CD4-positive, alpha-beta T cell treated with Interleukin-2 at 100 ng/mL for 4 hours (primary cell): Measurements from ENCODE around the gene MYO1F.
A peak's percentile ranks its signal among the peaks of the same experiment; 100 is the strongest.
"Not testable (repeated sequence)": the region's sequence is repeated elsewhere in the genome, so short reads cannot be mapped to it uniquely, and the experiment has no call there.

Experiments
- DNase-seq: peaks from one replicate; pipeline ENCODE4 v3.0.0-alpha.2; 2020; ENCODE audit warnings: low spot score

Gene MYO1F

DNA sequence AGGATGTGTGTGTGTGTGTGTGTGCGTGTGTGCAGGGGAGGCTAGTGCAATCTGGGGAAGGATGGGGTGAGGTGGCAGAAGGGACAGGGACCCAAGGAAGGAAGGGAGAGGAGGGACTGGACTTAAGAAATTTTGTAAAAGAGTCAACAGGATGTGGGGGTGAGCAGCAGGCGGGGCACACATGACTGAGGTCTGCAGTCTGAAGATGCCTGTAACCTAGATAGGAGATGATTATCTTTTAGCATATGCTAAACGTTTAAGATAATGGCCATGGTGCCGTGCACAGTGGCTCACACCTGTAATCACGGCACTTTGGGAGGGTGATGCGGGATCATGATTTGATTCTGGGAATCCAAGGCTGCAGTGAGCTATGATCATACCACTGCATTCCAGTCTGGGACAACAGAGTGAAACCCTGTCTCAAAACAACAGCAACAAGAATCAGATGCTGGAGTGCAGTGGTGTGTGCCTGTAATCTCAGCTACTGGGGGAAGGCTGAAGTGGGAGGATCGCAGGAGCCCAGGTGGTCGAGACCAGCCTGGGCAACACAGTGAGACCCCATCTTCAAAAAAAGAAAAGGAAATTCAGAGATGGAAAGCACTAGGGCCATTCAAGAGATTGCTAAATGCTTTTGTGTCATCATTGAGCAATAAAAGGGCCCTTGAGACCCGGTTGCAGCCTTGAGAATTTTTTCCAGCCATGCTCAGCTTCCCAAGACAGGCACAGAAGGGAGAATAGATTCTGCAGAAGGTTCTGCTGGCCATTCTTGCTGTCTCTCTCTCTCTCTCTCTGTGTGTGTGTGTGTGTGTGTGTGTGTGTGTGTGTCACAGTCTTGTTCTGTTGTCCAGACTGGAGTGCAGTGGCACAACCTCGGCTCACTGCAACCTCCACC lies 59.4 kb downstream of the MYO1F start:
- DNase-seq: peak; percentile 75

DNA sequence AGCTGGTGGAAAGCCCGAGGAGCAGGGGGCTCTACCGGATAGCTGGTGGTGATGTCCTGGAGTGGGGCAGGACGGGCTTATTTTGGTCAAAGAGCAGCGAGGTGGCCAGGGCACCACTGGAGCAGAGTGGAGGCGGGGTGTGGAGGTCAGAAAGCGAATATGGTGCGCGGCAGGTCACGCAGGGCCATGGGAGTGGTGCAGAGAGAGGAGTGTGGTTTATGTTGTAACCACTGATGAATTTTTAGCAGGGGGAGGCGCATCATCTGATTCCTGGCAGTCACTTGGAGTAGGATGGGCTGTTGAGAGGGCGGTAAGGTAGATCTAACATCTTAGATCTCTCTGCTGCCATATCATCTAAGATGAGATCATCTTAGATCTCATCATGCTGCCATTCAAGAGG lies 61.9 kb downstream of the MYO1F start:
- peak; percentile 77 for DNase-seq

DNA sequence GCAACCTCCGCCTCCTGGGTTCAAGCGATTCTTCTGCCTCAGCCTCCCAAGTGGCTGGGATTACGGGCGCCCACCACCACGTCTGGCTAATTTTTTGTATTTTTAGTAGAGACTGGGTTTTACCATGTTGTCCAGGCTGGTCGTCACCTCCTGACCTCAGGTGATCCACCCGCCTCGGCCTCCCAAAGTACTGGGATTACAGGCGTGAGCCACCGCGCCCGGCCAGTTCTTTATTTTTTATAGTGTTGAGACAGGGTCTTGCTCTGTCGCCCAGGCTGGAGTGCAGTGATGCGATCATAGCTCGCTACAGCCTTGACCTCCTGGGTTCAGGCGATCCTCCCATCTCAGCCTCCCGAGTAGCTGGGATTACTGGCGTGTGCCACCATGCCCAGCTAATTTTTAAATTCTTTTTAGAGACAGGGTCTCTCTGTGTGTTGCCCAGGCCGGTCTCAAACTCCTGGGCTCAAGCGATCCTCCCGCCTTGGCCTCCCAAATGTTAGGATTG lies 62.7 kb downstream of the MYO1F start:
- not testable (repeated sequence) for DNase-seq

DNA sequence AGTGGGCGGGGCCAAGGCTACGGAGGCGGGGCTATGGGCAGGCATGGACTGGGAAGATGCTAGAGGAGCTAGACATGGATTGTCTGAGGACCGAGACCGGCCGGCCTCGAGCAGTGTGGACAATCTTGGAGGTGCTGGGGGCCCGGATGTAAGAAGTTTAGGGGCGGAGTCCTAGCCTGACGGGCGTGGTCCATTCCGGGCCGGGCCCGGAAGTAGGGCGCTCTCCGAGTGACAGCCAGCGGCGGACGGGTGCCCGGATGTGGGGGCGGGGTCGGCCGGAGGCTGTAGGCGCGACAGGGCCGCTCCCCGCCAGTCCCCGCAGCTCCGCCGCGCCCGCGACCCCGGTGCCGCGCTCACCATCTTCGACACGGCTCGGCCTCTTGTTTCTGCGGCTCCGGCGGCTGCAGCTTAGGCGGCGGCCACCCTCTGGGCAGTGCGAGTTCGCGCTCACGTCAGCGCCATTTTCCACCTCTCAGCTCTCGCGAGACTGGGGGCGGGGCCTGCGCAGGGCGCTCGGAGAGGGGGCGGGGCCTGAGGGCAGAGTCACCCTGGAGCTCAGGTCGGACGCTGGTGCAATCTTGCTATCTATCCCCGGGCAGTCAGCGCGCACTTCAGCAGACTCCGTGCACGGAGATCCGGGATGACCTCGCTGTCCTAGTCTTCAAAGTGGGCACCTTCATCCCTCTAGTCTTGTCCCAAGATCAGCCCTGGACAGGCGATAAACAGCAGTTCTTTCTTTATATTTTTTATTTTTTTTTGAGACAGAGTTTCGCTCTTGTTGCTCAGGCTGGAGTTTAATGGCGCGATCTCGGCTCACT lies 63.3 kb downstream of the MYO1F start, which contains the start of gene ZNF414:
ZNF414 (minus strand) TSS at position 481 of the 818 bp plus-strand sequence; CDS start at position 360, 121 bp downstream.
- DNase-seq: peak; percentile 97

DNA sequence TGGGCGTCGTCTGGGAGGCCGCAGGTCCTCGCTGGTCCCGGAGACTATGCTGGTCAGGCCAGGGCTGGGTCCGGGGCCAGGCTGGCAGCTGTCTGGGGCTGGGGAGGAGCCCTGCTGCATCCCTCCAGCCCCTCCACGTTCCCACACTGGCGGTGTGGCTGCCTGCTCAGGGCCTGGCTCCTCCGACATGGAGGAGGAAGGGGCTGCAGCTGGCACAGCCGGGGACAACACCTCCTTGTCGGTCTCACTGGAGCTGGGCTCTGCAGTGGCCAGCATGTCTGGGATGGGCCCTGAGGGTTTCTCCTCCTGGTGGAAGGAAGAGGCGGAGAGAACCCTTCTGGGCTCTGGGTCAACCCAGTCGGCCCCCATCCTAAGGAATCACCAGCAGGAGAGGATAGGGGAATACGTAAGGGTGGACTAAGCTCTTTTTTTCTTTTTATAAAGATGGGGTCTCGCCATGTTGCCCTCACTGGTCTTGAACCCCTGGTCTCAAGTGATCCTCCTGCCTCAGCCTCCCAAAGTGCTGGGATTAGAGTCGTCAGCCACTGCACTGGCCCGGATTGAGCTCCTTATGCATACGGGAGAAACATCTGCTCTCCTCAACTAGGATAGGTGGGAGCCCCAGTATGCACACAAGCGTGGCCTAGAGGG lies 64.1 kb downstream of the MYO1F start:
- no peak for DNase-seq

DNA sequence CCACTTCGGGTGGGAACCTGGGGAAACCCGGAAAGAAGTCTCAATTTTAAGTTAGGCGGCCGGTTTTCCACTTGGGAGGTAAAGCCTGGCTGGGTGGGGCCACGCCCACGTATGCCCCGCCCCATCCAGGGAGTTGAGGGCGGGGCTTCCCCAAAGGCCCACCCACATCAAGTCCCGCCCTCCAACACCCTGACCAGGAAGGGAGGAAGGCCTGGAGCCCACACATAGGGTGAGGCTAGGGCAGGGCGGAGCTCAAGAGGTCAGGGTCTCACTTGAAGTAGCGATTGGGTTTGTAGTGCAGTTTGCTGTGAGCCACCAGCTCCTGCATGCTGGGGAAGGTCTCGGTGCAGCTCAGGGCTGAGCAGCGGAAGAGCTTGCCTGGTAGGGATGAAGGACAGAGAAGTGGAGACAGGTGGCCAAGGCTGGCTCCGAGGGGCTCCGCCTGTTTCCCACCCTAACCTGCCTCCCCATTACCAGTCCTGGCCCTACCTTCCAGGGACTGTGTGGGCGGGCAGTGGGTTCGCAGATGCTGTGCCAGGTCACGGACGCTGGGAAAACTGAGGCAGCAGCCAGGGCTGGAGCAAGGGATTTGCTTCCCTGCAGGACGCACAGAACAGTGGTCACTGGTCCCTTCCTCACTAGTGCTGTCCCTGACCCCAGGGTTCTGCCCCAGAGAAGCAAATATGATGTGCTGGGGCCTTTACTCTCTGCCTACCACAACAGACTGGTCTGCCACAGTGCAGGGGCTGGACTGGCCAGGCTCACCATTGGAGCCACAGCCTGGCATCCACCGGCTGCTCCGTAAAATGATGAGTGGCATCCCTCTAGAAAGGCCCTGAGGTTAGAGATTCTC lies 64.9 kb downstream of the MYO1F start:
- DNase-seq: no peak

DNA sequence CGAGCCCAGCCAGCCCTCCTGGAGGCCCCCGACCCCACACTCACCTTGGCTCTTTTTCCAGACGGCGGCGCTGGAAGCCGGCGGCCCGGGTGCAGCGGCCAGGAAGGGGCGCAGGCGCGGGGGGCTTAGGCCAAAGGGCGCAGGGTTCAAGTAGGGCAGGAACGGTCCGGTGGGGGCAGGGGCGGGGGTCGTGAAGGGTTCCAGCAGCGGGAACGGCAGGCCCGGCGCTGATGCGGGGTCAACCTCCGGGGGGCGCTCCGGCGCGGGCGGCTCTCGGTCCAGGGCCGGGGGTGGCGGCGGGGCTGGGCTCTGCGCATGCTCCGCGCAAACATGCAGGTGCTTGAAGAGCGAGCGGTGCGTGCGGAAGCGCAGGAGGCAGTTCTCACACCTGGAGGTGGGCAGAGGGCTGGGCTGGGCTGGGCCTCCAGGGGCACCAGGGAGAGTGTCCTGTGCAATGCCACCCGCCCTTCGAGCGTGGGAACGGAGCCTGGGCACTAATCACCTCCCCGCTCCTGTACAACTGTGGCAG lies 65.6 kb downstream of the MYO1F start:
- DNase-seq: no peak

DNA sequence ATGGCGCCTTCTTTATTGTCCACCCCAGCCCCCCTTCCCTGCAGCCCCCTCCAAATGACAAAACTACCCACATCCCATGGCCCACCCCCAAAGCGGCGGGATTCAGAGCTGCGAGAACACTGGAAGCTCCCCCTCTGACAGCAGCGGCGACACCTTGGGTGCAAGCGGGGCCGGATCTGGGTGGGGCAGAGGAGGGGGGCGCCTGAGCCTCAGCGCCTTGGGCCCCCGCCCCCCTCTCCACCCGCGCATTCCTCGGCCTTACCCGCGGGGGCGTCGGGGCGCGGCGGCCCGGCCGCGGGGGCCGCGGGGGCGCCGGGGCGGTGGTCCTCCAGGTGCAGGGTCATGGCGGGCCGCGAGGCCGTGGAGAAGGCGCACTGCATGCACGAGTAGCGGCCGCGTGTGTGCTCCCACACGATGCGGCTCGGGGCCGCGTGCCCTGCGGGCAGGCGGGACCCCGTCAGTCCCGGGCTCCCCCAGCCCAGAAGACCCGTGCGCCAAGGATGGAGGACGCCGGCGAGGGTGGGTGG lies 66.6 kb downstream of the MYO1F start:
- no peak for DNase-seq

DNA sequence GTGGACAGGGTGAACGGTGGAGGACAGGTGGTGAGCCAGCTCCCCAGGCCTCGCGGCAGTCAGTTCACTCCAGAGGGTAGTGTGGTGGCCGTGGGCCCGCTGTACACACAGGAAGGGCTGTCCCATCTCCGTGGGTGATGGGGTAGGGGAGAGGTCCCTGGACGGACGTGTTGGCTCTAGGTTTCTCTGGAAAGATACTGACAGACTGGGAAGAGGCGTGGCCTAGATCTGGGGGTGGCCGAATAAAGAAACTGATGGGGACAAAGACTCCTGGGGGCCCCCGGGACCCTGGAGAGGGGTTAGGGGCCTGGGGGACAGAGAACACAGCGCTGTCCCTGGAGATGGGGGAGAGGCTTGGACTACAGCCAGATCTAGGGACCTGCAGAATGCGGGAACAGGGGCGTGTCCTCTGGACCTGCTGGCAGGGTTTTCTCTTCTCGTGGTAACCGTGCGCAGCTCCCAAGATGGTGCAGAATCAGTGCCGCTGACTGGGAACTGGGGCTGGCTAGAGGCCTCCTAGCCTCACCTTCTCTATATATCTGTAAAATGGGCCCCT lies 70.8 kb downstream of the MYO1F start:
- no peak for DNase-seq

DNA sequence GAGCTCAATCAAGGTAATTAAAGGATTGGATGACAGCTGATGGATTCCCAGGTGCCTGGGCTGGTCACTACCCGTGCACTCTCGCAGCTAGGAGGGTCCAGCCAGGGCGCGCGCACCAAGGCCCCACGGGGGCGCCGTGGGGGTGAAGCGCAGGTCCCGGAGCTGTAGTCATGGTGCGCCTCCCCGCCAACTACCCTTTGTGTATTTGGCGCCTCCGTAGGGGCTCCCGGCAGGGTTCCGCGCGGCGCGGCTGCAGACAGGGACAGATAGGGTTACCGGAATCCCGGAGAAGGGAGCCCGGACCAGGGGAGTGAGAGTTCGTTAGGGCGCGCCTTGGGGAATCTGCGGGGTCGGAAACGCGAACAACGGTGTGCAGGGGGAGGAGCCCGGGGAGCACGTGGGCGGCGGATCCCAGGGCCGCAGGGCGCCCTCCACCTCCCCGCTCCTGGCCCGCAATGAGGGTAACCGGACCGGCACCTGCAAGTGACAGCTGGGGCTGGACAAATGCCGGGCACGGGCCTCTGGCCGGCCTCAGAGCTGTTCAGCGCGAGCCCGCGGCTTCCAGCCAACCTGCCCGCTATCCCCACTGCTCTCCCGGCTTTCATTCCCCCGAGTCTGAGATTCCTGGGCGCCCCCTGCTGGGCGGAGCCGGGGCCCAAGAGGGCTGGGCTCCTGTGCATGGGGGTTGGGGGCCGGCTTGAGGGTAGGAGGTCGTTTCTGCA lies 71.4 kb downstream of the MYO1F start:
- DNase-seq: peak; percentile 68

DNA sequence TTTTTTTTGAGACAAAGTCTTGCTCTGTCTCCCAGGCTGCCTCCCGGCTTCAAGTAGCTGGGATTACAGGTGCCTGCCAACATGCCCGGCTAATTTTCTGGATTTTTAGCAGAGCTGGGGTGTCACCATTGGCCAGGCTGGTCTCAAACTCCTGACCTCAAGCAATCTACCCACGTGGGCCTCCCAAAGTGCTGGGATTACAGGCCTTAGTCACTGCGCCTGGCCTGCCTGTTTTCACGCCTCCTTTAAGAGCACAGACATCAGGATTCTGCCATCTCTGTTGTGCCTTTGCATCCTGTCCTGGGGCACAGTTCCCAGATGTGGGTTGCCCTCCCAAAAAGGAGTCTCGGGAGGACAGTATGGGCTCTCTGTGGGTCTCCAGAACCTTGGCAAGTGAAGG lies 72.3 kb downstream of the MYO1F start:
- DNase-seq: no peak

DNA sequence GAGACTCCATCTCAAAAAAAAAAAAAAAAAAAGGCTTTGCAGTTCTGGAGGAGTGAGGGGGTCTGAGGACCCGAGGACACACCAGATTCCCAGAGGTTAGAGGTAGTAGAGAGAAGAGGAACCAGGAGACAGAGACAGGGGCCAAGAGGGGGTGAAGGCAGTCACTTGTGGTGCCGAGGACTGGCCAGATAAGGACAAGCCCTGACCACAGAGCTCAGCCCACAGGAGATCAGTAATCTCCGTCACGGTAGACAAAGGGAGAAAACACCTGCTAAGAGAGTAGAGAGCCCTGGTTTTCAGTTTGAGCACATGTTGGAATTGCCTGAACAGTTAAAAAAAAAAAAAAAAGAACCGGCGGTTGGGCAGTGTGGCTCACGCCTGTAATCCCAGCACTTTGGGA lies 73.1 kb downstream of the MYO1F start:
- DNase-seq: no peak

DNA sequence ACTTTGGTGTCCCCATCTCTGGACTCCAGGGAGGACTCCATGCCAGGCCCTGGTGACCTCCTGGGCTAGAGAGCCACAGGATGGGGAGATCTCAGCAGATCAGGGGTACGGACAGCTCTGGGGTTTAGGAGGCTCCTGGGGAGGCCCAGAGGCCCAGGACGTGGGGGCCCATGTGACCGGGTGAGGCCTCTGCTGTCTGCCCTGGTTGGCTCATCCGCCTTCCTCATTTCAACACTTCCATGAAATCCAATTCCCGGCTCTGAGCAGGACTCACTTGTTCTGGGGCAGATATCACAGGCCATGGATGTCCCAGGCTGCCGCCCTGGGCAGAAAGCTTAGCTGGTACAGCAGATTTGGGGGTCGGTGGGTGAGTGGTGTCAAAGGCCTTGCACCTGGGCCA lies 73.7 kb downstream of the MYO1F start:
- DNase-seq: no peak

DNA sequence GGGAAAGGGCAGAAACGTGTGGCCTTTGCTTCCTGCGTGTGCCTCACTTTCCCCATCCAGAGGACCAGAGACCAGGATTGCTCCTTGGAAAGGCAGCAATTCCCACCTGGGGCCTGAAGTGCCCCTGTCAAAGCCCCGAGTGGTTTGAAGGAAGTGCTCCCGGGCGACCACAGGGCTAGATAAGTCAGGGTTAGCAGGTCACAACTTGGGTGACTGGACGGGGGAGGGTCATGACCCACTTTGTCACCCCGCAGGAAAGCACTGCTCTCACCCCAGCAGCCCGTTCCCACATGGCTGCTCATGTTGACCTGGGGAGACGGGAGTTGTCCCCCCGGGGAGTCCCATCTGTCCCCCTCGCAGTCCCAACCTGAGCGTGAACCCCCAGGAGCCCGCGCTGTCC lies 75.3 kb downstream of the MYO1F start:
- no peak for DNase-seq

DNA sequence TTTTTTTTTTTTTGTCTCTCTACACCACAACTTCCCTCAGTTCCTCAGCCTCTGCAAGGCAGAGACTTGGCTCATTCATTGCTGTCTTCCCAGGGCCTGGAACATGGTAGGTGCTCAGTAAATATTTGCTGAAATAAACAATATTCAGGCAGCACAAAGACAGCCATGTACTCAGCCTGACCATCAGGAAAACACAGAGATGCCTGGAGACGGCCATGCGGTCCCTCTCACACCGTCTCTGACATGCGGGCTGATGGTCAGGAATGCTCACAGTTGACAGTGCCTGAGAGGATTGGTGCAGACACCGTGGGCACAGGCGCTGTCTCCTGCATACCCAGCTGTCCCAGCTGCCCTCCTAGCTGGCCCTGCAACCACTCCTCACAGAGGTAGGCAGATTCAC lies 75.7 kb downstream of the MYO1F start:
- DNase-seq: no peak

DNA sequence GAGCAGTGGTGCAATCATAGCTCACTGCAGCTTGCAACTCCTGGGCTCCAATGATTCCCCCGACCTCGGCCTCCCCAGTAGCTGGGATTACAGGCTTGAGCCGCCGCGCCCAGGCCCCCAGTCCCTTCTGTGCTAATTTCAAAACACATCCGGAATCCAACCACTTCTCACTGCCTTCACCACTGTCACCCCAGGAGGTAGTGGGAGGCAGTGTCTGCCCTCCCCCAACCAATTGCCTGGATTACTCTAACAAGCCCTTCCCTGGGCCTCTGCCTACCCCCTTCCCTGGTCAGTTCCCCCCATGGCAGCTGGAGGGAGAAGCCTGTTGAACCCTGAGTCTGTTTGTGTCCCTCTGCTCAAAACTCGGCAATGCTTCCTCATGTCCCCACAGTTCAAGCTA lies 77.1 kb downstream of the MYO1F start:
- DNase-seq: no peak

DNA sequence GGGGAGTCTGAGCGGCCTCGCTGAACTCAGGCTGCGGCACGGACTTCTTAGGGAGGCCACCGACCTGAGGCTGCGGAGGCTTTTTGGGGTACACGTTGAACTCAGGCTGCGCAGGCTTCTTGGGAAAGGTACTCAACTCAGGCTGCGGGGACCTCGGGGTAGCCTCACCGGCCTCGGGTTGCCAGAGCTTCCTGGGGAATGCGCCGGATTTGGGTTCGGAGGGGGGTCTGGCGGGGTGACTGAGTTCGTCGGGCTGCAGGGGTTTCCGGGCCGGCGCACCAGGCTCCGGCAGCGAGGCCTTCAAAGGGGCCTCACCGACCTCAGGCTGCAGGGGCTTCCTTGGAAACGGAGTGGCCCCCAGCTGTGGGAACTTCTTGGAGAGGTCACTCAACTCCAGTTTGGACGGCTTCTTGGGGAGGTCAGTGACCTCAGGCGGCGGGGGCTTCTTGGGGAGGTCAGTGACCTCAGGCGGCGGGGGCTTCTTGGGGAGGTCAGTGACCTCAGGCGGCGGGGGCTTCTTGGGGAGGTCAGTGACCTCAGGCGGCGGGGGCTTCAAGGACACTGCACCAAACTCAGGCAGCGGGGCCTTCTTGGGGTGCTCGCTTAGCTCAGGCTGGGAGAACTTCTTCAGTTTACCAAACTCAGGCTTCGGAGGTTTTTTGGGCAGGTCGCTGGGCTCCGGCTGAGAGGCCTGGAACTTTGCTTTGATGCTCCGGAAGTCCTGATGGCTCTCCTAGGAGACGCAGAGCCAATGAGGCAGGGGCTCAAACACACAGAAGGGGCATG lies 78.0 kb downstream of the MYO1F start:
- no peak for DNase-seq

DNA sequence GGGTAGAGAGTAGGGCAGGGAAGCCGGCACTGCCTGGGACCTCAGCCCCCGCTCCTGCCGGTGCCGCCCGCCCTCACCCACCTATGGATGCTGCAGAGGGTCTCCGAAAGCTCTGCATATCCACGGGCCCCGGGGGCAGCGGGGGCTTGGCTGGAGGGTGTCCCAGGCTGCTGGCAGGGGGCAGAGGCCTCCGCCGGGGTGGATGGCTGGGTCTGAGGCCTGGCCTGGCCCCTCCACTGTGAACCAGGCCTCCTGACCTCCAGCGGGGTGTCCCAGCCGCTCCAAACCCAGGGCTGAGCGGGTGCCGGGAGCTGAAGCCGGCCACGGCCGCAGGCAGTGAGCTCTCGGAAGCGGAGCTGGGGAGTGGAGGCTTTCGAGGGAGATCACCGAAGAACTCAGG lies 78.9 kb downstream of the MYO1F start:
- DNase-seq: no peak

DNA sequence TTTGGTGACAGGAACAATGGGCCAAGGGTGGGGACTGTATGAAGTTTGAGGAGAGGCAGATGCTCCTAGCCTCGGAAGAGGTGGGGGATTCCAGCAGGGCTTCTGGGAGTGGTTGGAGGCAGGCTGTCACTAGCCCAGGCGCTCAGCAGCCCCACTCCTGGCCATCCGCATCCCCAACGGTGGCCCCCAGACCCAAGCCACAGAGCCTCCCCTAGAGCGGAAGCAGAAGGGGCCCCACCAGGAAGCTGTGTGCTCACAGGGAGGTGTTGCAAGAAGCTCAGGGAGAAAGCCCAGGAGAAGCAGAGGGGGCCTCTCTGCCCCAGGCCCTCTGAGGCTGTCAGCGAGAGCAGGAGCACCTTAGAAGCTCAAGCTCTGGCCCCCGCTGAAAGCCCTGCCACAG lies 83.1 kb downstream of the MYO1F start:
- DNase-seq: no peak
